ENCODE results near the gene RGL3.

Gene RGL3

DNA sequence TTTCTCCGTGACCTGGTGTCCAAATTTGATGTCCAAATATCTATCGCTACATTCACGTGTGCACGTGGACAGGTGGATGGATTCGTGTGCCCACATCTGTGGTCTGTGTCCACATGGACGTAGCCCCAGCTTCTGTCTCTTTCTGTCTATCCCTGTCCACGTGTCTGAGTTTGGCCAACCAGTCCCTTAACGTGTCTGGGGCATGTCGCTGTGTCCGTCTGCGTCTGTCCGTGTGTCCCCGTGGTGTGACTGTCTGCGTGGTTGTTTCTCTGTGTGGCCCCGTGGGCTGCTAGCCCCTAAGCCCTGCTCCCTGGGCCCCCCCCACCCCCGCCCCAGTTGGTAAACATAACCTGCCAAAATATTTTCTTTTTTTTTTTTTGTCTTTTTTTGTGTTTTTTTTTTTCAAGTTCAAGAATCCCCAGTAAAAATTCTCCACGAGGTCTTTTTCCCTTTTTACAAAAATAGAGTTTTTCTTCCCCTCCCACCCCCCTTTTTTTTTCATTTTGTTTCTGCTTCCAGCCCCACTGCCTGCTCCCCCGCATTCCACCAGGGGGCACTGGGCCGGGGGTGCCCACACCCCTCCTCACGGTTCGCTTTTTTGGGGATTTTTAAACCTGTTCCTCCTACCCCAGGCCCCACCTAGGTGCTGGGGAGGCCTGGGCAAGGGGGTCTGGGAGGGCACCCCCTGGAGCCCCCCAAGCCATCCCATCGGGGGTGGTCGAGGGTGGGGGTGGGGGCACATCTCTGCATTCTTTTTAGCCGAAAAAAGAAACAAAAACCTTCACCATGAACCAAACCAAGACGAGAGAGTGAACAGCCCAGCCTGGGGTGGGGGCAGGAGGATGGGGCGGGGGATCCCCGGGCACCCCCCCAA, 34.6 kb upstream of the RGL3 start:
- in situ Hi-C loops (cut with HindIII; ENCODE audit: low sequenced_read_pairs), result no loop called here
- H3K4me3 ChIP-seq (ENCODE audit: low read depth, low read length), result no peak overlapping the region
- no peak for DNase-seq (ENCODE audit: low read depth, low spot score)
- TF ChIP-seq, protein P1, sequence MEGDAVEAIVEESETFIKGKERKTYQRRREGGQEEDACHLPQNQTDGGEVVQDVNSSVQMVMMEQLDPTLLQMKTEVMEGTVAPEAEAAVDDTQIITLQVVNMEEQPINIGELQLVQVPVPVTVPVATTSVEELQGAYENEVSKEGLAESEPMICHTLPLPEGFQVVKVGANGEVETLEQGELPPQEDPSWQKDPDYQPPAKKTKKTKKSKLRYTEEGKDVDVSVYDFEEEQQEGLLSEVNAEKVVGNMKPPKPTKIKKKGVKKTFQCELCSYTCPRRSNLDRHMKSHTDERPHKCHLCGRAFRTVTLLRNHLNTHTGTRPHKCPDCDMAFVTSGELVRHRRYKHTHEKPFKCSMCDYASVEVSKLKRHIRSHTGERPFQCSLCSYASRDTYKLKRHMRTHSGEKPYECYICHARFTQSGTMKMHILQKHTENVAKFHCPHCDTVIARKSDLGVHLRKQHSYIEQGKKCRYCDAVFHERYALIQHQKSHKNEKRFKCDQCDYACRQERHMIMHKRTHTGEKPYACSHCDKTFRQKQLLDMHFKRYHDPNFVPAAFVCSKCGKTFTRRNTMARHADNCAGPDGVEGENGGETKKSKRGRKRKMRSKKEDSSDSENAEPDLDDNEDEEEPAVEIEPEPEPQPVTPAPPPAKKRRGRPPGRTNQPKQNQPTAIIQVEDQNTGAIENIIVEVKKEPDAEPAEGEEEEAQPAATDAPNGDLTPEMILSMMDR (IDR thresholded peaks at IDR 0.05; ENCODE audit: low read depth, low read length), result peak; percentile 47

DNA sequence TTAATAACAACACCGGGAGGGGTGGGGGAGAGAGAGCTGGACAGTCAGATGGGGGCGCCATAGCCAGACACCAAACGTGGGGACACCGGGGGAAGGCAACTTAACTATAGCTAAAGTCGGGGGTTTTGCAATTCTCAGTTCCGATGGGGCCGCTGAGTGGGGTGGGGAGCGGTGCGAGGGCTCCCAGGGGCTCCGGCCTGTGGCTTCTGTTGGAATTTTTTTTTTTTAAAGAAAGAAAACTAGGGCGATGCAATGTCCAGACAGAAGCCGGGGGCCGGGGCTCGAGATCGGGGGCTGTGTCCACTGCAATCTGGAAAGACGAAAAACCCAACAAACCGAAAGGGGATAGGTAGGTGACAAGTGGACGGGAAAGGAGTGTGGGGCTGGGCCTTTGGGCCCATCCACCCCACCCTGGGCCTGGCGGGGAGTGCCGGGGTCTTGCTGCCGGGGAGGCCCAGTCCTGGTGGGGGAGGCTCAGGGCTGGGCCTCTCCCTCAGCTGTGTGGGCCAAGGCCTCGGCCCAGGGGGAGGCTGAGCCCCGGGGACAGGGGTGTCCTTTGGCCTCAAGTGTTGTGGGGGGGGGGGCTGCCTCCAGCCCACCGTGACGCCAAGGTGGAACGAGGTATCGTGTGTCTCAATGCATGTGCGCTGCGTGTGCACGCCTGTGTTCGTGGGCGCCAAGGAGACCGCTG, 33.7 kb upstream of the RGL3 start:
- TF ChIP-seq, protein P1 (IDR thresholded peaks at IDR 0.05; ENCODE audit: low read depth, low read length), result peak; percentile 25
- in situ Hi-C loops (cut with HindIII; ENCODE audit: low sequenced_read_pairs), result no loop called here
- H3K4me3 ChIP-seq (ENCODE audit: low read depth, low read length), result no peak overlapping the region
- no peak for DNase-seq (ENCODE audit: low read depth, low spot score)

DNA sequence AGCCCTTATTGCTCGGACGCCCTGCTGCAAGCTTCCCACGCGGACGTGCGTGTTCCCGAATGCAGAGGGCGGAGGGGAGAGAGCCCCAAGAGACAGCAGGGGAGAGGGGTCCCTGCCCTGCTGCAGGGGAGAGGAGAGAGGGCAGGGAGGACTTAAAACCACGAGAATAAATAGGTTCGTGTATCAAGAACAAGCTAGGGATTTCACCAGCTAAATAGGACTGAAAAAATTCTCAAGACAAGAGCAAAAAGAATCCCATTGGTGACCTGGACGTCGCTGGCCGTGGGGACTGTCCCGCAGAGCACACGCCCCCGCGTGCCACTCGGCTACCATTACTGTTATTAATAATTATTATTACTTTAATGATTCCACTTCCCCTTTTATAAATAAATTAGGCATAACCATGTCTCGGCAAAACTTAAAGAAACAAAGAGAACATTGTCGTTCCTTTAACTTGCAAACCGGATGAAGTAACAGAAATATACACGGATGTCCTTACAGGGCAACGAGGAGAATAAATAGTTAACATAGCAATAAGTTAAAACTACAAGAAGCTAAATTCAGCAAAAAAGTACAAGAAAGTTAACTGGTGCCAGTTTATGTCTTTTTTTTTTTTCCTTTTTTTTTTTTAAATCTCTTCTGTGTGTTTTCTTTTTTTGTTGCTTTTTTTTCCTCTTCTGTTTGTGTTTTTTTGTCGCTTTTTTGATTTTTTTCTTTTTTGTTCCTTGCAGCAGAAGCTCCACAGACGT, 32.9 kb upstream of the RGL3 start:
- in situ Hi-C loops (cut with HindIII; ENCODE audit: low sequenced_read_pairs), result no loop called here
- no peak for DNase-seq (ENCODE audit: low read depth, low spot score)

DNA sequence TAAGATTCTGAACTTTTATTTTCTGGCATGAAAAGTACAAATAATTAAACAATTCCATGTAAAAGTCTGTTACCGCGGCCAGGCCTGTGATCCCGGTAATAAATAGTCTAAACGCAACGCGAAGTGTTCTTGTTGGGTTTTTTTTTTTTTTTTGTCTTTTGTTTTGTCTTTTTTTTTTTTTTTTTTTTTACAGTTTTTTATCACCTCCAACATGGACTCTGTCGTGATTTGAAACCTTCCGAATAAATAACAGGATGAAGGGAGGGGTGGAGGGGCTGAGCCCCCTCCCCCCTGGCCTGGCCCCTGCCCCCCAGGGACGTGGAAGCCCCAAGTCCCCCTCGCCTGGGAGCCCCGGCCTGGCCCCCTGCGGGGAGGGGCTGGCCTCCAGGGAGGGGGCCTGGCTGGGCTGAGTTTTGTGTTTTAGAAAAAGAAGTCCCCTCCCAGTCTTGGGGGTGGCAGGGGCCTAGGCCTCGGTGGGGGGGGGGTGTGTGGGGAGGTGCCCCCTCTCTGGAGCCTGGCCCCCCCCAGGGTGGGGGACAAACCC, 32.3 kb upstream of the RGL3 start:
- no peak for DNase-seq (ENCODE audit: low read depth, low spot score)
- no peak overlapping the region for H3K4me3 ChIP-seq (ENCODE audit: low read depth, low read length)
- TF ChIP-seq, protein P1 (IDR thresholded peaks at IDR 0.05; ENCODE audit: low read depth, low read length), result no peak
- in situ Hi-C loops (cut with HindIII; ENCODE audit: low sequenced_read_pairs), result no loop called here

More for the DNA sequence above, 32.9 kb upstream of the RGL3 start:
- H3K4me3 ChIP-seq (ENCODE audit: low read depth, low read length), result no peak overlapping the region
- TF ChIP-seq, protein P1 (IDR thresholded peaks at IDR 0.05; ENCODE audit: low read depth, low read length), result no peak

DNA sequence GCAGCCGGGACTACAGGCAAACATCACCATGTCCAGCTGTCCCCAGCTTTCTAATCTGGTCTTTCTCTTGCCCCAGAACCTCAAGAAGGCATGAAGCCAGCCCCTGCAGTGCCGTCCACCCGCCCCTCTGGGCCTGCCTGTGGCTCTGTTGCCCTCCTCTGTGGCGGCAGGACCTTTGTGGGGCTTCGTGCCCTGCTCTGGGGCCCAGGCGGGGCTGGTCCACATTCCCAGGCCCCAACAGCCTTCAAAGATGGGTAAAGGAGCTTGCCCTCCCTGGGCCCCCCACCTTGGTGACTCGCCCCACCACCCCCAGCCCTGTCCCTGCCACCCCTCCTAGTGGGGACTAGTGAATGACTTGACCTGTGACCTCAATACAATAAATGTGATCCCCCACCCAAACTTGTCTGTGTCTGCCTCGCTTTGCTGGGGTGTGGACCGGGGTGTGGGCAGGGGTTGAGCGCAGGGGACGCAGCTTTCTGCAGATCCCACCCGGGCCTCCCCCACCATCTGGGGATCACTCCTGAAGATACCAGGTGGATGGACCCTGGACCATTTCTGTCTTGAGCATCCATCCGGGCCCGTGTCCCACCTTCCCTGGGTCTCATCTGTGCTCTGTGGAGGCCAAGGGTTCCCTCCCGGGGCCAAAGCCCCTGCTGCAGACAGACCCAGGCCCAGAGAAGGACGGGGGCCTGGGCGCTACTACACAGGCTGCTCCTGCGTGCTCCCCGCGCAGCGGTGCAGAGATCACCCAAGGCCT, 31.6 kb upstream of the RGL3 start:
- H3K4me3 ChIP-seq (ENCODE audit: low read depth, low read length), result no peak overlapping the region
- in situ Hi-C loops (cut with HindIII; ENCODE audit: low sequenced_read_pairs), result no loop called here
- TF ChIP-seq, protein P1 (IDR thresholded peaks at IDR 0.05; ENCODE audit: low read depth, low read length), result no peak
- no peak for DNase-seq (ENCODE audit: low read depth, low spot score)

Measured in astrocyte of the spinal cord (primary cell).